HCT116 (cell line): Measurements from ENCODE around the gene CDH7. TPM values are rescaled to one million over a fixed set of nuclear protein-coding genes. Genes with fewer than 3 reads are reported as not detected.

ENCODE experiments used
- ATAC-seq: fragments of 200-7000 bp; cut with Tn5 transposase; 2 replicates; pipeline ENCODE4 v1.9.1; 2020; ENCODE audit warnings: mild to moderate bottlenecking, moderate library complexity
- BruUV-seq: library from RNA; stranded (reverse); fragments of 400-500 nt; replicated peaks from 2 replicates; lab custom pipeline; 2021; lab: Mats Ljungman, UMichigan
- CTCF ChIA-PET: fragments of 300-600 bp; sonication (Branson Sonifier 250); formaldehyde crosslinking; loops from one replicate; lab custom pipeline; 2021; ENCODE audit warnings: antibody characterized with exemption; lab: Charles Lee
- POLR2A ChIA-PET: fragments of 300-600, 350-600 bp; sonication (Branson Sonifier 250); formaldehyde crosslinking; loops from one replicate; lab custom pipeline; 2021; ENCODE audit warnings: antibody characterized with exemption; lab: Charles Lee
- RAD21 ChIA-PET, 2 experiments: fragments of 300-600 bp; sonication (Branson Sonifier 250); formaldehyde crosslinking; loops; one replicate each; lab custom pipeline; 2023; ENCODE audit warnings: low total read pairs in 2 of 2; ENCODE audit not compliant: uncharacterized antibody in 2 of 2, unreplicated experiment in 2 of 2, low non-redundant PET in 1 of 2; lab: Charles Lee
- DNase-seq: peaks from one replicate; pipeline ENCODE4 v3.0.0-alpha.2; 2010; ENCODE audit warnings: low read depth, low spot score
- H2AFZ ChIP-seq: fragments of 200-600 bp; shearing (Covaris generic), sonication (generic); 2 replicates; pipeline ENCODE4 v1.6.1; 2017; ENCODE audit warnings: low read depth, mixed run types, mixed read lengths, antibody characterized with exemption, low read length; ENCODE audit not compliant: poor library complexity, severe bottlenecking
- H3K27ac ChIP-seq: 2 replicates; pipeline ENCODE4 v1.5.1; 2012; ENCODE audit warnings: low read depth, low read length
- H3K27me3 ChIP-seq: fragments of 200-600 bp; sonication (generic); 2 replicates; pipeline ENCODE4 v1.6.1; 2016; ENCODE audit warnings: mixed run types, low read length, mixed read lengths; ENCODE audit not compliant: insufficient read depth
- H3K36me3 ChIP-seq, 2 experiments: fragments of 200-500 bp in 1 of 2; fragments of 200-600 bp in 1 of 2; sonication (Bioruptor generic) in 1 of 2; sonication (generic) in 1 of 2; 2 replicates each; pipeline versions ENCODE4 v1.5.1 to v1.6.1; 2014 to 2016; ENCODE audit warnings: low read length in 2 of 2, inconsistent platforms in 1 of 2, mixed read lengths in 1 of 2, mixed run types in 1 of 2; ENCODE audit not compliant: insufficient read depth in 2 of 2, control insufficient read depth in 1 of 2
- H3K4me1 ChIP-seq, 2 experiments: fragments of 200-600 bp in 1 of 2; sonication (generic) in 1 of 2; 2 replicates each; pipeline versions ENCODE4 v1.5.1 to v1.6.1; 2012 to 2017; ENCODE audit warnings: low read length in 2 of 2, inconsistent platforms in 1 of 2, mild to moderate bottlenecking in 1 of 2, mixed read lengths in 1 of 2, mixed run types in 1 of 2, moderate library complexity in 1 of 2; ENCODE audit not compliant: insufficient read depth in 2 of 2, control insufficient read depth in 1 of 2
- H3K4me2 ChIP-seq: fragments of 200-600 bp; sonication (generic); 2 replicates; pipeline ENCODE4 v1.6.1; 2017; ENCODE audit warnings: mixed run types, low read length, mixed read lengths
- H3K4me3 ChIP-seq, 2 experiments: fragments of 200-600 bp in 1 of 2; sonication (generic) in 1 of 2; replicated peaks in 1 of 2; 2 replicates each; pipeline ENCODE4 v1.5.1; 2011 to 2016; ENCODE audit warnings: low read length in 2 of 2, control low read depth in 1 of 2, low read depth in 1 of 2, mild to moderate bottlenecking in 1 of 2, mixed read lengths in 1 of 2, mixed run types in 1 of 2
- H3K79me2 ChIP-seq: fragments of 200-600 bp; sonication (generic); 2 replicates; pipeline ENCODE4 v1.6.1; 2017; ENCODE audit warnings: mild to moderate bottlenecking, mixed run types, low read length, moderate library complexity, mixed read lengths; ENCODE audit not compliant: insufficient read depth
- H3K9ac ChIP-seq: fragments of 200-600 bp; sonication (generic); 2 replicates; pipeline ENCODE4 v1.6.1; 2016; ENCODE audit warnings: low read length, mixed read lengths
- H3K9me2 ChIP-seq: fragments of 200-600 bp; sonication (generic), shearing (Covaris generic); 2 replicates; pipeline ENCODE4 v1.6.1; 2017; ENCODE audit warnings: mixed run types, mild to moderate bottlenecking, moderate library complexity; ENCODE audit not compliant: insufficient read depth
- H3K9me3 ChIP-seq, 2 experiments: fragments of 200-500 bp in 1 of 2; fragments of 200-600 bp in 1 of 2; sonication (Bioruptor generic) in 1 of 2; sonication (generic) in 1 of 2; 2 replicates each; pipeline ENCODE4 v1.6.1; 2014 to 2017; ENCODE audit warnings: low read length in 2 of 2, mixed read lengths in 2 of 2, inconsistent platforms in 1 of 2, low read depth in 1 of 2, mild to moderate bottlenecking in 1 of 2, mixed run types in 1 of 2, moderate library complexity in 1 of 2; ENCODE audit not compliant: control insufficient read depth in 1 of 2, insufficient read depth in 1 of 2
- H4K20me1 ChIP-seq: fragments of 200-600 bp; sonication (generic), shearing (Covaris generic); 2 replicates; pipeline ENCODE4 v1.6.1; 2017; ENCODE audit warnings: mixed run types, mild to moderate bottlenecking, moderate library complexity; ENCODE audit not compliant: insufficient read depth
- ATF3 ChIP-seq: IDR thresholded peaks from 2 replicates; pipeline ENCODE4 v1.6.1; 2012
- CBX3 ChIP-seq: IDR thresholded peaks from 2 replicates; pipeline ENCODE4 v1.6.1; 2012; ENCODE audit warnings: low read depth
- CTCF ChIP-seq, 3 experiments: fragments of 200-600 bp in 1 of 3; sonication (generic) in 1 of 3; IDR thresholded peaks in 2 of 3; conservative IDR thresholded peaks in 1 of 3; 2 replicates each; pipeline ENCODE4 v1.5.1; 2012 to 2017; ENCODE audit warnings: low read depth in 2 of 3, low read length in 2 of 3, antibody characterized with exemption in 1 of 3, borderline replicate concordance in 1 of 3, control low read depth in 1 of 3, mild to moderate bottlenecking in 1 of 3, mixed read lengths in 1 of 3, mixed run types in 1 of 3, moderate library complexity in 1 of 3; ENCODE audit not compliant: insufficient read depth in 1 of 3
- EZH2 ChIP-seq: fragments of 200-600 bp; sonication (generic); IDR thresholded peaks from 2 replicates; pipeline ENCODE4 v1.6.1; 2017; ENCODE audit warnings: antibody characterized with exemption, mixed run types
- EZH2phosphoT487 ChIP-seq: fragments of 200-600 bp; IDR thresholded peaks from 2 replicates; pipeline ENCODE4 v1.6.1; 2018; ENCODE audit warnings: antibody characterized with exemption, borderline replicate concordance
- FOSL1 ChIP-seq: IDR thresholded peaks from 2 replicates; pipeline ENCODE4 v1.6.1; 2012; ENCODE audit warnings: low read depth
- JUND ChIP-seq: IDR thresholded peaks from 2 replicates; pipeline ENCODE4 v1.6.1; 2012
- POLR2AphosphoS5 ChIP-seq: IDR thresholded peaks from 2 replicates; pipeline ENCODE4 v1.6.1; 2011; ENCODE audit warnings: mild to moderate bottlenecking, low read depth, low read length, moderate library complexity
- REST ChIP-seq: IDR thresholded peaks from 2 replicates; pipeline ENCODE4 v1.6.1; 2012; ENCODE audit warnings: low read depth
- SIN3A ChIP-seq: IDR thresholded peaks from 2 replicates; pipeline ENCODE4 v1.6.1; 2012; ENCODE audit warnings: low read depth
- SP1 ChIP-seq: IDR thresholded peaks from 2 replicates; pipeline ENCODE4 v1.6.1; 2012; ENCODE audit warnings: low read depth
- TCF7L2 ChIP-seq: IDR thresholded peaks from 2 replicates; pipeline ENCODE4 v1.7.0; 2011; ENCODE audit warnings: borderline replicate concordance, inconsistent platforms; ENCODE audit not compliant: insufficient read depth, insufficient read length; ENCODE audit errors: extremely low read depth
- ZNF274 ChIP-seq: fragments of 200-500 bp; sonication (Bioruptor generic); IDR thresholded peaks from 2 replicates; pipeline ENCODE4 v1.6.1; 2014; ENCODE audit warnings: mild to moderate bottlenecking, low read depth, low read length, inconsistent platforms
- intact Hi-C: fragments of 100-400 bp; cut with micrococcal nuclease; formaldehyde crosslinking; loops from 2 replicates; pipeline ENCODE4 v1.10.0; 2022
- total RNA-seq: library from RNA; stranded (reverse); gene quantifications from one replicate; pipeline ENCODE4 v1.2.1, GENCODE V29; 2021; ENCODE audit not compliant: unreplicated experiment

The CDH7 gene
- total RNA-seq, 1 experiment from 2014 or later, result not detected

DNA sequence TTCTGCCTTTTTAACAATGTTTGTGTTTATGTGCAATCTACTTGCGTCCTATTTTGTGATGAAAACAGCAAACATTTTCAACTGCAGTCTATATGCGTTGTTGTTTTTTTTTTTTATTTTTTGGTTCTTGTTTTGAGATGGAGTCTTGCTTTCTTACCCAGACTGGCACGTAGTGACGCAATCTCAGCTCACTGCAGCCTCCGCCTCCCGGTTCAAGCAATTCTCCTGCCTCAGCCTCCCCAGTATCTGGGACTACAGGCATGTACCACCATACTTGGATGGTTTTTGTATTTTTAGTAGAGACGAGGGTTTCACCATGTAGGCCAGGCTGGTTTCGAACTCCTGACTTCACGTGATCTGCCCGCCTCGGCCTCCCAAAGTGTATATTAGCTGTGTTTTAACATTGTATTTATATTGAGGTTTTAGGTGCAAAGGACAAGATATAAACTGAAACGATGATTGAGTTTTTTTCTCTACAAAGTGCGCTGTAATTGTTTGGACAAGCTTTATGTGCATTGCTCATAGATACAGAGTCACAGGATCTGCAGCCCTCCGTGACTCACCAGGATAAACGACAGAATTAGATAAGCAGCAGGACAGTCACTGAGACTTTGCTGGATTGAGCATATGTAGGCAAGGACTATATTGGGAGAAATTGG lies 17.4 kb downstream of the CDH7 start:
- Histone ChIP-seq H3K4me3 (no peak overlapping the region), H3K9ac (no peak overlapping the region), H3K27ac (no peak overlapping the region), H3K4me2 (no peak overlapping the region), H4K20me1 (no peaks in the 10 kb centered on the region), H3K36me3 (no peaks in the 10 kb centered on the region), H3K27me3 (no peaks in the 10 kb centered on the region), H3K79me2 (no peaks in the 10 kb centered on the region), H3K9me2 (no peaks in the 10 kb centered on the region), H3K4me1 (no peaks in the 10 kb centered on the region), H3K9me3 (peaks cover 16 to 24% of the 10 kb centered on the region in 2 experiments; a peak in 2 of 4 replicates), H2AFZ (no peak overlapping the region)
- POLR2A ChIA-PET, result no interaction called here
- BruUV-seq, result no TSS peak
- DNase-seq, result no peak
- RAD21 ChIA-PET, result no interaction called here
- no peak for TF ChIP-seq EZH2phosphoT487
- no peak for TF ChIP-seq EZH2
- TF ChIP-seq FOSL1, result no peak
- TF ChIP-seq ZNF274, result no peak
- TF ChIP-seq SP1, result no peak
- TF ChIP-seq REST, result no peak
- TF ChIP-seq CTCF (IDR thresholded peaks at IDR 0.05 in 2 of 3, conservative IDR thresholded peaks at IDR 0.05 in 1 of 3; ENCODE audit: borderline replicate concordance in 1 of 3, insufficient read depth in 1 of 3, low read depth in 2 of 3, low read length in 2 of 3), result no peak
- TF ChIP-seq CBX3, result no peak
- TF ChIP-seq POLR2AphosphoS5, result no peak
- TF ChIP-seq SIN3A, result no peak
- TF ChIP-seq ATF3, result no peak
- no peak for TF ChIP-seq TCF7L2
- TF ChIP-seq JUND, result no peak
- CTCF ChIA-PET, result no interaction called here
- intact Hi-C loops, result no loop called here
- no peak for ATAC-seq
